GM12874 (cell line): ENCODE data around the gene FAM131B.

Experiments
- CTCF ChIP-seq: IDR thresholded peaks from 2 replicates; pipeline ENCODE4 v1.5.1; 2011; ENCODE audit warnings: low read depth, mild to moderate bottlenecking, control low read depth, low read length, moderate library complexity; ENCODE audit not compliant: insufficient read depth

The FAM131B gene

GRCh38 chr7:143376396-143376795, 13.9 kb upstream of the FAM131B start:
- TF ChIP-seq CTCF: no peak

- no peak for TF ChIP-seq CTCF
Observed at GRCh38 chr7:143375298-143376034, 13.0 kb upstream of the FAM131B start.

- TF ChIP-seq CTCF: no peak
Observed at GRCh38 chr7:143374561-143374960, 12.0 kb upstream of the FAM131B start.

GRCh38 chr7:143373255-143373794, 10.8 kb upstream of the FAM131B start:
- TF ChIP-seq CTCF: no peak

GRCh38 chr7:143372070-143372469, 9.6 kb upstream of the FAM131B start:
- TF ChIP-seq CTCF: no peak

- TF ChIP-seq CTCF: no peak
Observed at GRCh38 chr7:143369678-143370651, 7.5 kb upstream of the FAM131B start.

GRCh38 chr7:143368387-143368786, 5.9 kb upstream of the FAM131B start:
- TF ChIP-seq CTCF: no peak
